Smooth muscle cell of the brain vasculature (primary cell): ENCODE data around the gene USP19.
A peak's percentile ranks its signal among the peaks of the same experiment; 100 is the strongest.

Experiments used
- DNase-seq: peaks from one replicate; pipeline ENCODE4 v3.0.0-alpha.2; 2012; ENCODE audit warnings: low read depth, low spot score

USP19 gene

GRCh38 chr3:49132437-49133225 is 12.0 kb upstream of the USP19 start, which contains the start of gene LAMB2:
TSS of gene LAMB2 (minus strand) at chr3:49133050. CDS start at chr3:49132867, 183 bp downstream.
- peak; percentile 68 for DNase-seq

GRCh38 chr3:49132073-49132436 is 11.4 kb upstream of the USP19 start:
- DNase-seq: no peak

GRCh38 chr3:49131576-49131975 is 11.0 kb upstream of the USP19 start:
- no peak for DNase-seq

DNA sequence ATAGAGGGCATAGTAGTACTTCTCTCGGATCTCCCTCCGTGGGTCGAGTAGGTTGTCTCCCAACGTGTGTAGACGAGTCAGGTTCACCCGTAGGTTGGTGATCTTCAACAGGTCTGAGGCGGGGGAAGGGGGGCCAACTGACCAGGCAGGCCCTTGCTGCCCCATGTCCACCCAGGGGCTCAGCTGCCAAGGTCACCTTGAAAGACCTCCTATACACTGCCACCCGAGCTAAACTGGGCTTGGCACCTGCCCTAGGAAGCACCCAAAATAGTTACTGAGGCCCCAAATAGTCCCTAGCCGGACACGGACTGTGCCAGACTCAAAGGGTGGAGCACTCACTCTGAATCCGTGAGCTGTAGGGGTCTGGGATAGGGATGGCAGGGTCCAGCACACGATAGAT is 10.4 kb upstream of the USP19 start:
- no peak for DNase-seq

DNA sequence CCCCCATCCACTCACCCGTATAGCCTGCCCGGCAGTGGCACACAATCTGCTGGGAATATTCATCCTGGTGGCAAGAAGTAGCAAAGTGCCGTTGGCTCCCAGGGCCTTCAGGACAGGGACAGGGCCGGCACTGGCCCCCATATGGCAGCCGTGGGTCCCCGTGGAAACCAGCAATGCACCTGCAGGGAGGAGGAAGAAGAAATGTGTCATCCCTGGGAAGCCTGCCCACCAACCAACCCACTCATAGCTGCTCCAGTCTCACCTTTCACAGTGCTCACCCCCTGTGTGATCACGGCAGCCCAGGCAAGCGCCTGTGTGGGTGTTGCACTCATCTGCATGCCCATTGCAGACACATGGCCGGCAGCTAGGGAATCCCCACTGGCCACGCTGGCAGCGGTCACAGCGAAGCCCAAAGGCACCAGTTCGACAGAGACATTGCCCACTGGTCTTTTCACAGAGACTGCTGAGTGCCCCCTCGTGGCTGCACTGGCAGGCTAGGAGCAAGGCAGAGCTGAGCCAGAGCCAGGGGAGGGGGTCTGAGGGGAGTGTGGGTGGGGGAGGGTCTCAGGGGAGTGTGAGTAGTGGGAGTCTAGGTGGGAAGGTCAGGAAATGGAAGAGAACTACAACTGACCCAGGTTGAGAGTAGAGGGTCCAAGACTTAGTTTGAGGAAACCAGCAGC is 4.5 kb upstream of the USP19 start:
- DNase-seq: no peak

DNA sequence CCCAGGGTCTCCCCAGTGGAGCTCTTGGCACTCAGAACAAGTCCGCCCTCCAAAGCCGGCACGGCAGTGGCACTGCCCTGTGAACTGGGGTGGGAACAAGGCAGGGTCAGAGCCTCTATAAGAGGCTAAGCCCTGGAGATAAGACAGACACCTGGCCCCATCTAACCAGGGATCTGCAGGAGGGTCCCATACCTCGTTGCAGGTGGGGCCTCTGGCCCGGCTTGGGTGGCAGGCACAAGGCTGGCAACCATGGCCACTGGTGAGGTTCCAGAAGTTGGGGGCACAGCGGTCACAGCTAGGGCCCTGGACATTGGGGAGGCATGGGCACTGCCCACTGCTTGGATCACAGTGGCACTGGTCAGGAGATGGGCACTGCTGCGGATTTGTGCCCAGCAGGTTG is 3.6 kb upstream of the USP19 start:
- no peak for DNase-seq

- DNase-seq: no peak
These were observed 3.1 kb upstream of the USP19 start for GRCh38 chr3:49123687-49124086.

GRCh38 chr3:49122886-49123545 is 2.4 kb upstream of the USP19 start:
- no peak for DNase-seq

- DNase-seq: no peak
These were observed 1.8 kb upstream of the USP19 start for GRCh38 chr3:49122451-49122850.

- no peak for DNase-seq
These were observed 1.4 kb upstream of the USP19 start for GRCh38 chr3:49122022-49122421.

- DNase-seq: no peak
These were observed 611 bp upstream of the USP19 start for GRCh38 chr3:49121132-49121736.

DNA sequence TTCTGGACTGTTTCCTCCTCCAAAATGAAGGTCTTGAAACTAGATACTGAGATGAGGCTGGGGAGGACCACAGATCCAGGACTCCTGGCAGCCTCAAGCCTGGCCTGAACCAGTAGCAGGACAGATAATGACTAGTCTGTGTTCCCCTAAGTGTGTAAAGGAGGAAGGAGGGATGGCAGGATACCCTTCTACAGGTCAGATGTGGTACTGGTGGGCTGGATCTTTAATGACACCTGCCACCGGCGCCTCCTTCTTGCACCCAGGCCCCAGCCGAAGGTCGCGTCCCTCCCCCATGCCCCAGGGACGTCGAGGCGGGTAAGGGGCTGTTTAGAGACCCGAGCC is 556 bp downstream of the USP19 start:
- no peak for DNase-seq

- DNase-seq: no peak
These were observed 1.2 kb downstream of the USP19 start for GRCh38 chr3:49119439-49119838.

- DNase-seq: no peak
These were observed 1.6 kb downstream of the USP19 start for GRCh38 chr3:49119036-49119435.

DNA sequence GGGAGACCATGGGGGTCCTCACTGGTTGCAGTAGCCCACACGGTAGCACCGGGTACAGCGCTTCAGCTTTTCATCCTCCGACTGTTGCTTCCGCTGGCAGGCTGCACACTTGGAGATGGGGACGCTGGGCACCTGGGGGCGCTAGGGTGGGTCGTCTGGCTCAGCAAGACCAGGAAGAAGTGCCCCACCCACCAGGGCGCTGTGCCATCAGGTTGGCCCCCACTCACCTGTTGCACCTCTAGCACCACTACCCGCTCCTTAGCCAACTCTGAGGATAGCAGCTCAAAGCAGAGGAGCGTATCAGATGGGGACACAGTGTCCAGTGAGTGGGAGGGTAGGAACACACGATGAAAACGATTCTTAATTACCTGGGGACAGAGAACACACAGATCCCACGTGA is 8.4 kb downstream of the USP19 start:
- no peak for DNase-seq

GRCh38 chr3:49111347-49111746 is 9.3 kb downstream of the USP19 start:
- DNase-seq: no peak

DNA sequence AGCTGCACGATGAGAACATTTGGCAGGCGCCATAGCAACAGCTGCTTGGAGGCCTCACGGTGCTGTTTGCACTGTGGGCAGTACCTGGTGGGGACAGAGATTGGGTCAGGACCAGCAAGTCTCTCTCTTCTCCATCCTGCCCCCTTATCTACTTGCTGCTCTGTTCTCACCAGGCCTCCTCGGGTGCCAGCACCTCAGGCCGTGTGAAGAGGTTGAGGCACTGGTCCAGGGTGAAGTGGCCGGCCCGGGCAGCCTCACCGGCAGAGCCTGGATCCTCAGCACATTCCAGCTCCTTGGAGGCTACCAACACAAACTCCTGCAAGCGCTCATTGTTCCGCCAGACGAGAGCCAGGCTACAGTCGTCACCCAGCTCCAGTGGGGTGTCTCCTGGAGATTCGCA is 9.8 kb downstream of the USP19 start:
- no peak for DNase-seq

GRCh38 chr3:49108346-49108745 is 12.3 kb downstream of the USP19 start:
- DNase-seq: no peak

- peak; percentile 76 for DNase-seq
These were observed 16.0 kb downstream of the USP19 start, which contains the start of gene QARS1 for GRCh38 chr3:49104427-49105291. TSS of gene QARS1 (minus strand) at chr3:49104757. CDS start at chr3:49104733, 24 bp downstream.

GRCh38 chr3:49104052-49104426 is 16.6 kb downstream of the USP19 start:
- DNase-seq: no peak

GRCh38 chr3:49100046-49100615 is 20.5 kb downstream of the USP19 start:
- DNase-seq: no peak
